ENCODE results near the gene QSER1. TPM values are rescaled to one million over a fixed set of nuclear protein-coding genes. Genes with fewer than 3 reads are reported as not detected.

The QSER1 gene
- total RNA-seq, 4 donors from 2014 or later = 19.8 to 29.0 (median 22.7) TPM

DNA sequence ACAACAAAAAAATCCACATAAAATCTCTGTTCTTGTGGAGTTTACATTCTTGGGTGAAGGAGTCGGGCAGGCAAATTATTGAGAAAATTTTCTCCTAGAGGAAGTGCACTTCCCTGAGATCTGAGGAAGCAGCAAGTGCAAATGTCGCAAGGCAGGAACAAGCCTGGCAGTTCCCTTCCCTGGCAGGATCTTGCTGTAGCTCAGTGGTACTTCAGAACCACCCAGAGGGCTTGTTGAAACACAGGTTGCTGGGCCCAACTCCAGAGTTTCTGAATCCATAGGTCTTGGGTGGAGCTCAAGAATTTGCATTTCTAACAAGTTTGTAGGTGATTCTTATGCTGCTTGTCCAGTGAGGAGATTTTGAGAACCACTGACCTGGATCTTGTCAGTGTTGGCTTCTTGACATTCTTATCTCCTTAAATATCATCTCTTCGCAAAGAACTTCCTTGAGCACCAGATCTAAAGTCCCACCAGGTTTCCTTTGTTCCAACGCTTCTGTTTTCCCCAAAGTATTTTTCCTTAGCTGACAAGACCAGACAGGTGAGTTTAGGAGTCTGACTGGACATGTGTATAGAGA, 9.6 kb downstream of the QSER1 start:
- TF ChIP-seq, protein P1, sequence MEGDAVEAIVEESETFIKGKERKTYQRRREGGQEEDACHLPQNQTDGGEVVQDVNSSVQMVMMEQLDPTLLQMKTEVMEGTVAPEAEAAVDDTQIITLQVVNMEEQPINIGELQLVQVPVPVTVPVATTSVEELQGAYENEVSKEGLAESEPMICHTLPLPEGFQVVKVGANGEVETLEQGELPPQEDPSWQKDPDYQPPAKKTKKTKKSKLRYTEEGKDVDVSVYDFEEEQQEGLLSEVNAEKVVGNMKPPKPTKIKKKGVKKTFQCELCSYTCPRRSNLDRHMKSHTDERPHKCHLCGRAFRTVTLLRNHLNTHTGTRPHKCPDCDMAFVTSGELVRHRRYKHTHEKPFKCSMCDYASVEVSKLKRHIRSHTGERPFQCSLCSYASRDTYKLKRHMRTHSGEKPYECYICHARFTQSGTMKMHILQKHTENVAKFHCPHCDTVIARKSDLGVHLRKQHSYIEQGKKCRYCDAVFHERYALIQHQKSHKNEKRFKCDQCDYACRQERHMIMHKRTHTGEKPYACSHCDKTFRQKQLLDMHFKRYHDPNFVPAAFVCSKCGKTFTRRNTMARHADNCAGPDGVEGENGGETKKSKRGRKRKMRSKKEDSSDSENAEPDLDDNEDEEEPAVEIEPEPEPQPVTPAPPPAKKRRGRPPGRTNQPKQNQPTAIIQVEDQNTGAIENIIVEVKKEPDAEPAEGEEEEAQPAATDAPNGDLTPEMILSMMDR (IDR thresholded peaks at IDR 0.05) = no peak
- no peak for TF ChIP-seq POLR2A (IDR thresholded peaks at IDR 0.05)
- no peak for TF ChIP-seq EP300 (IDR thresholded peaks at IDR 0.05)
- TF ChIP-seq POLR2AphosphoS5 (IDR thresholded peaks at IDR 0.05) = no peak
- no peaks in the 10 kb centered on the region for H3K27me3 ChIP-seq
- H3K4me3 ChIP-seq = no peak overlapping the region
- ATAC-seq = no peak
- H3K27ac ChIP-seq = no peak overlapping the region
- peaks cover 0 to 16% (median 0%) of the 10 kb centered on the region in 3 donors for H3K4me1 ChIP-seq
- no peaks in the 10 kb centered on the region for H3K9me3 ChIP-seq
- no peaks in the 10 kb centered on the region for H3K36me3 ChIP-seq
- WGBS, 2 donors (ENCODE audit: low coverage in 1 of 2) = 65 to 100% methylated on average over 2 to 4 of the region's 4 CpGs

DNA sequence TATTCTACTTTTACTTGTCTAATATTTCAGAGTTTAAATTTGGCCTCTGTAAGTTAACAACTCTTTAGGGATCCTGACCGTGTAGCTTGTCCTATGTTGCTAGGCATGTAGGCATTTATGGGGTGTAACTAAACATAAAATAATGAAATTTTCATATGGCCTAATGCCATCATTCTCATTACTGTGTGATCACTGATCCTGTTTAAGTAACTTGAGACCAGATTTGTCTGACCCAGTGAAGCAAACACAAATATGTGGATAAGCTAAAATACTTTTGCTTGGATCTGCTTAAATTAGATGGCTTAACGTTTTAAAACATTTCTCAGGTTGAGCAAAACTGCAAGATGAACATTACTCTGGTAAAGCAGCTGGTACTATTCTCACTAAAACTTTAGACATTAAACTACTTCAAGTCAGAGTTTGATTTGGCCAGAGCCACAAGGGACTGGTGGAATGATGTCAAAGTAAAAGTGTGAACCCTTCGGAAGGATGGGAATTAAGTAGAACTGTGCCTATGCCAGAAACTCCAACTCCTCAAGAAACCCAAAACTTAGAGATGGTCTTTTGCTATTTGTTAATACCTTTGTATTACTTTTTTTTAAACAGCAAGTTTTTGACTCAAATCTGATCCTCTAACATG, 12.5 kb downstream of the QSER1 start:
- Histone ChIP-seq H3K27me3 (no peaks in the 10 kb centered on the region), H3K4me3 (no peak overlapping the region), H3K9me3 (no peaks in the 10 kb centered on the region), H3K36me3 (no peaks in the 10 kb centered on the region), H3K27ac (no peak overlapping the region), H3K4me1 (peaks cover 0 to 16% (median 0%) of the 10 kb centered on the region in 3 donors)
- ATAC-seq = no peak
- WGBS, 2 donors (ENCODE audit: low coverage in 1 of 2) = 21 to 24% methylated on average over 3 of the region's 3 CpGs
- TF ChIP-seq, protein P1 (IDR thresholded peaks at IDR 0.05) = no peak
- TF ChIP-seq EP300 (IDR thresholded peaks at IDR 0.05) = no peak
- no peak for TF ChIP-seq POLR2AphosphoS5 (IDR thresholded peaks at IDR 0.05)
- no peak for TF ChIP-seq POLR2A (IDR thresholded peaks at IDR 0.05)

DNA sequence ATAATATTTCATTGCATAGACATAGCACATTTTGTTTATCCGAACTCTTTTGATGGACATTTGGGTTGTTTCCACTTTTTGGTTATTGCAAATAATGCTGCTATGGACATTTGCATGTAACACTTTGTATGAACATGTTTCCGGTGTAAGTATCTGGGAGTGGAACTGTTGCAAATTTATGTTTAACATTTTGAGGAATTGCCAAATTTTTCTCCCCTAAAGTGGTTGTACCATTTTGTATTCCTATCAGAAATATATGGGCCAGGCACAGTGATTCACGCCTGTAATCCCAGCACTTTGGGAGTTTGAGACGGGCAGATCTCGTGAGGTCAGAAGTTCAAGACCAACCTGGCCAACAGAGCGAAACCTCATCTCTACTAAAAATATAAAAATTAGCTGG, 16.0 kb downstream of the QSER1 start:
- ATAC-seq = no peak
- Histone ChIP-seq H3K4me1 (peaks cover 0 to 18% (median 0%) of the 10 kb centered on the region in 3 donors), H3K27ac (no peak overlapping the region), H3K36me3 (no peaks in the 10 kb centered on the region), H3K9me3 (no peaks in the 10 kb centered on the region), H3K27me3 (no peaks in the 10 kb centered on the region), H3K4me3 (no peak overlapping the region)
- WGBS, 2 donors (ENCODE audit: low coverage in 1 of 2) = 87 to 100% methylated on average over 3 to 6 of the region's 6 CpGs
- TF ChIP-seq, protein P1 (IDR thresholded peaks at IDR 0.05) = no peak
- TF ChIP-seq EP300 (IDR thresholded peaks at IDR 0.05) = no peak

DNA sequence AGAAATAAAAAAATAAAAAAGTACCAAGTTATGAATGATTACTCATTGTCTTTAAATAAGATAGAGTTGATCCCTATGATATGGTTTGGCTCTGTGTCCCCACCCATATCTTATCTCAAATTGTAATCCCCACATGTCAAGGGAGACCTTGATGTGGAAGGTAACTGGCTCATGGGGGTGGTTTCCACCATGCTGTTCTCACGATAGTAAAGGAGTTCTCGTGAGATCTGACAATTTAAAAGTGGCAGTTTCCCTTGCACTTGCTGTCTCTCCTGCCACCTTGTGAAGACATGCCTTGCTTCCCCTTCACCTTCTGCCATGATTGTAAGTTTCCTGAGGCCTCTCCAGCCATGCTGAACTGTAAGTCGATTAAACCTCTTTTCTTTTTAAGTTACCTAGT, 18.8 kb downstream of the QSER1 start:
- Histone ChIP-seq H3K4me1 (peaks cover 0 to 8% (median 0%) of the 10 kb centered on the region in 3 donors), H3K27me3 (no peaks in the 10 kb centered on the region), H3K4me3 (no peak overlapping the region), H3K9me3 (no peaks in the 10 kb centered on the region), H3K27ac (no peak overlapping the region), H3K36me3 (no peaks in the 10 kb centered on the region)
- ATAC-seq = no peak
- WGBS, 2 donors (ENCODE audit: low coverage in 1 of 2) = 87 to 94% methylated on average over 3 of the region's 3 CpGs
- TF ChIP-seq EP300 (IDR thresholded peaks at IDR 0.05) (no peak), POLR2AphosphoS5 (IDR thresholded peaks at IDR 0.05) (no peak), POLR2A (IDR thresholded peaks at IDR 0.05) (no peak)
- TF ChIP-seq, protein P1 (IDR thresholded peaks at IDR 0.05) = no peak

DNA sequence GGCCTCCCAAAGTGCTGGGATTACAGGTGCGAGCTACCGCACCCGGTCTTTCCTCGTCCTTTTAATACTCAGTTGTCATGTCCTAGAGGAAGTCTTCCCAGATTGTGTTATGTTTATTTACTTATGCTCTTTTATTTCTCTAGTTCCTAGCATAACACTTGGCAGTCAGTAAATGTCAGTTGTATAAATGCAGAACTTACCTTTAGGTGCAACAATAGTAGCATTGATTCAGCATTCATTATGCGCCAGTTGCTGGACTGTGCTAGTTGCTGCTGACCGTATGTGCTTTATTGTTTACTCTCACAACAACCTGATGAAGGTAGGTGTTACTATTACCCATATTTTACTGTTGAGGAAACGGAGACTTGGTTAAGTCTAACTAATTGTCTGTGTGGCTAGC, 20.8 kb downstream of the QSER1 start:
- no peak for ATAC-seq
- Histone ChIP-seq H3K36me3 (no peaks in the 10 kb centered on the region), H3K27ac (no peak overlapping the region), H3K27me3 (no peaks in the 10 kb centered on the region), H3K4me3 (no peak overlapping the region), H3K4me1 (peaks cover 0 to 8% (median 0%) of the 10 kb centered on the region in 3 donors), H3K9me3 (no peaks in the 10 kb centered on the region)
- TF ChIP-seq, protein P1 (IDR thresholded peaks at IDR 0.05) = no peak
- TF ChIP-seq EP300 (IDR thresholded peaks at IDR 0.05) (no peak), POLR2AphosphoS5 (IDR thresholded peaks at IDR 0.05) (no peak), POLR2A (IDR thresholded peaks at IDR 0.05) (no peak)
- 95 to 98% methylated on average over 4 to 7 of the region's 7 CpGs for WGBS, 2 donors (ENCODE audit: low coverage in 1 of 2)

Data from gastroesophageal sphincter (tissue), 4 donors.